Subcutaneous adipose tissue (tissue), 4 donors: ENCODE data around the gene GZF1. TPM values are rescaled to one million over a fixed set of nuclear protein-coding genes. Genes with fewer than 3 reads are reported as not detected.

Source experiments
- CTCF ChIP-seq: fragments of 450-650 bp; IDR thresholded peaks from one replicate; pipeline ENCODE4 v1.5.1; 2016; ENCODE audit warnings: low read depth, mild to moderate bottlenecking, control low read depth, antibody characterized with exemption, moderate library complexity
- small RNA-seq: library from RNA; depleted of rRNA; stranded (forward); fragments of <200 nt; gene quantifications from one replicate; pipeline ENCODE3, GENCODE V24; 2016
- total RNA-seq, 4 donors: library from RNA; depleted of rRNA; stranded (reverse); fragments of >200 nt; gene quantifications; one replicate each; pipeline ENCODE4 v1.1.0, GENCODE V29; 2016

GZF1 gene
- total RNA-seq, 4 donors from 2014 or later = 9.2 to 17.2 (median 11.1) TPM

DNA sequence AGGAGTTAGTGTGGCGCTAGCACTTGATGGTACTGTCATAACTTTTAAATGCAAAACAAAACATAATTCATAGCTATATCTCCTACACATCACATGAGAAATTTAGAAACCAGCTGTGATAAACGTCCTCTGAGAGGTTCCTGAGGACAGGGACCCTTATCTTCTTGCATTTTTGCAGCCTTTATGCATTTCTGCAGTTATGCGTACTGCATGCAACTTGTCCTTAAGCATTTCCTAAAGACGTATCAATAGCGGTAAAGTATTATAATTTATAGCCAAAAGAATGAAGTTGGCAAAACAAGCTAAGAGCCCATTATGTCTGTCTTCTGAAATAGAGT lies 57.6 kb downstream of the GZF1 start:
- no peak for TF ChIP-seq CTCF

DNA sequence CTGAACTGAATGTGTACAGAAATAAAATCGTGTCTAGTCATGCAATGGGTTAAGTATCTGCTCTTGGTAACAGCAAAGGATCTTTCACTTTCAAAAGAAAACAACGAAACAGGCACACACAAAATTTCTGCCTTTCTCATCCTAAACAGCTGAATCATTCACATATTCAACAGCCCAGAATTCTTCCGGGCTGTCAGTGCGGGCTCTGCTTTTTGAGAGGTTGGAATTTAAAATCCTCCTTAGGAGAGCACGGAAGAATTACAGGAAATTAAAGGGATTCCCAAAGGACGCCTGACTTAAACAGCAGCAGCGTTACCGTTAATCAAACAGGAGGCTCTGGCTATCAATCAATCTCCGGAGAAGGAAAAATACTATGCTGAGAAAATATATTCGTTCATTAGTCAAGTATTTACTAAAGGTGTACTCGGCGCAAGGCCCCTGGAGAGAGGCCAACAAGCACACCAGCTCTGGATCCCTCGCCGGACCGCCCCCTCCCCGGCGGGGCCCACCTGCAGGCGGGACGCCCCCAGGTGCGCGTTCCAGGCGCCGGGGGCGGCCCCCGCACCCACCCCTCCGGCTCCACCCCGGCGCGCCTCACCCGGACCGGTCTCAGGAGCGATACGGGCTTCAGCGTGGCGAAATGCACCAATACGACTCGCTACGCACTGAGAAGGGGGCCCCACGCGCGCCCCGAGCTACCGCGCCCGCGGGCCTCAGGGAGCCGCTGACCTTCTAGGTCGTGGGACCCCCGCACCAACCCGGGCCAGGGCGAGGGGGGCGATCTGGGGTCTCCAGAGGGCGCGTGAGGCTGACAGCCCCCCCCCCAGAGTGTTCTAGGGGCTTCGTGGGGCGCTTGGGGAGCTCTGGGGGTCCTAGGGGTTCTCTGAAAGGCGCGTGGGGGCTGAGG lies 58.3 kb downstream of the GZF1 start:
- TF ChIP-seq CTCF = no peak

- no peak for TF ChIP-seq CTCF
These were observed 59.3 kb downstream of the GZF1 start, which contains the start of gene NAPB for GRCh38 chr20:23420943-23421931. TSS of gene NAPB (minus strand) at chr20:23421488. CDS start at chr20:23421402, 86 bp downstream.

Small RNA genes within 50 kb of the gene (small RNA-seq; reads per million reads assigned to genes)
- not detected for gene RNA5SP479

Other genes with a start within 250 kb of the GZF1 start
- 10 to 100 TPM; 19.8 to 23.8 (median 21.9) TPM for gene NXT1, start 11.4 kb upstream of the GZF1 start, total RNA-seq
- gene NAPB, start 59.3 kb downstream of the GZF1 start, total RNA-seq = 10 to 100 TPM; 12.4 to 15.6 (median 13.6) TPM
- not detected for gene CSTL1, start 77.5 kb downstream of the GZF1 start, total RNA-seq
- gene CST11, start 90.7 kb downstream of the GZF1 start, total RNA-seq = not detected
- gene CST8, start 128.9 kb downstream of the GZF1 start, total RNA-seq = not detected
- not detected for gene CST9L, start 206.3 kb downstream of the GZF1 start, total RNA-seq
- gene CST9, start 243.7 kb downstream of the GZF1 start, total RNA-seq = not detected